Naive thymus-derived CD8-positive, alpha-beta T cell (primary cell): Measurements from ENCODE around the gene CACNA2D3. TPM values are rescaled to one million over a fixed set of nuclear protein-coding genes. Genes with fewer than 3 reads are reported as not detected.

Source experiments
- ATAC-seq, 2 donors: fragments of 150-1000 bp; cut with Tn5 transposase in 1 of 2; sonication (Bioruptor Pico), chemical (Tn5 transposase) in 1 of 2; 1 replicate in 1 of 2; 2 replicates in 1 of 2; pipeline ENCODE4 v1.10.0; 2021; ENCODE audit warnings: mild to moderate bottlenecking in 2 of 2, moderate library complexity in 2 of 2
- POLR2A ChIA-PET: fragments of 350-600 bp; sonication (Branson Sonifier 250); formaldehyde crosslinking; loops from one replicate; lab custom pipeline; 2021; ENCODE audit warnings: antibody characterized with exemption; lab: Charles Lee
- DNase-seq, 10 donors: peaks; one replicate each; pipeline versions ENCODE4 v3.0.0 to v3.0.0-alpha.2; 2020 to 2022
- H3K27ac Mint-ChIP-seq, 10 donors: one replicate each; pipeline ENCODE4 v1.8.0; 2020 to 2022; ENCODE audit warnings: mild to moderate bottlenecking in 10 of 10, mixed read lengths in 10 of 10, moderate library complexity in 4 of 10, inconsistent platforms in 1 of 10
- H3K27me3 Mint-ChIP-seq, 5 donors: one replicate each; pipeline ENCODE4 v1.8.0; 2021 to 2022; ENCODE audit warnings: mixed read lengths in 5 of 5
- H3K36me3 Mint-ChIP-seq, 3 donors: one replicate each; pipeline ENCODE4 v1.8.0; 2020 to 2022; ENCODE audit warnings: mixed read lengths in 3 of 3, mild to moderate bottlenecking in 2 of 3, inconsistent platforms in 1 of 3
- H3K4me1 Mint-ChIP-seq, 4 donors: one replicate each; pipeline ENCODE4 v1.8.0; 2021 to 2022; ENCODE audit warnings: mixed read lengths in 4 of 4
- H3K4me3 Mint-ChIP-seq, 10 donors: one replicate each; pipeline ENCODE4 v1.8.0; 2020 to 2022; ENCODE audit warnings: mild to moderate bottlenecking in 10 of 10, mixed read lengths in 10 of 10, moderate library complexity in 6 of 10, inconsistent platforms in 1 of 10
- H3K9me3 Mint-ChIP-seq, 9 donors: one replicate each; pipeline ENCODE4 v1.8.0; 2020 to 2022; ENCODE audit warnings: mixed read lengths in 9 of 9, mild to moderate bottlenecking in 3 of 9, inconsistent platforms in 1 of 9, moderate library complexity in 1 of 9
- polyA plus RNA-seq, 3 donors: library from polyadenylated mRNA; unstranded; fragments of 300-500 nt; fragmentation: Illumina TruSeq; gene quantifications; one replicate each; pipeline ENCODE4 v1.2.3, GENCODE V29; 2021
- total RNA-seq, 8 experiments: library from RNA in 2 of 8; stranded (reverse) in 2 of 8; gene quantifications; one replicate each; pipeline ENCODE4 v1.2.3 and lab custom pipeline; 2021 to 2026

Gene CACNA2D3
- total and polyA plus RNA-seq, 5 experiments from 2014 or later = not detected

DNA sequence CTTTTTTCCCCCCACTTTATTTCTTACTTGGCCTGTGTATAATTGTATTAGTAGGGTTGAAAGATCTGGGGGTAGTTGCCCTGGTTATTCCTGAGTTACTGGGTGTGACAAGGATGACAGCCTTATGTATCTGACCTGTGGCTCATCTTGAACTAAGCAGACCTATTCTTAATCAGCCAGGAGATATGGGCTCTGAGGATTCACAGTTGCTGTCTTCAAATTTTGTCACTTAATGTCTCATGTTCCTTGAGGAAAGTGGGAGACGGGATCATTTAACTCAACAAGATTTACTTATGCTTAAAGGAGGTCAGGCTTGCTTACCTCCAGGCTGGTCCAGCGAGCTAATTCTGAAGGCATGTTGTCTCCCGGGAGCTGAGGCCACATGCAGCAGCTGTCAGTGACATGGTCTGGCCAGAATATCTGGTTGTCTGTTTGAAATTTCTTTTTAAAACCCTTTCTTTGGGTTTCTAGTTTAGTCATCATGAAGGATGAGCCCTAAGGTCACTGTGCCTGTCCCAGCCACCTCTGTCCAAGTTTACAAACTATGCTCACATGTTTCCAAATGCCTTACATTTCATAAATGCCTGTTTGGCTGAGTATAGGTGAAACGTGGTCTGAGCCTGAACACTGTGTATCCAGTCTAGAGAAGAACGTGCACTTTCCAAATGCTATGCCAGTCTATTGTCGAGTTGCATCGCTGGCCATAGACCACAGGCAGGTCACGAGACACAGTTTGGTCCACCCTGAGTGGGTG is 778.7 kb downstream of the CACNA2D3 start:
- H3K27ac Mint-ChIP-seq = no peak overlapping the region
- peaks cover 0 to 2% (median 0%) of the 10 kb centered on the region in 5 donors for H3K27me3 Mint-ChIP-seq
- DNase-seq (no peak), ATAC-seq (no peak)
- H3K9me3 Mint-ChIP-seq = peaks cover 0 to 5% (median 0%) of the 10 kb centered on the region in 9 donors
- no peaks in the 10 kb centered on the region for H3K36me3 Mint-ChIP-seq
- H3K4me1 Mint-ChIP-seq = no peaks in the 10 kb centered on the region
- POLR2A ChIA-PET = no interaction called here
- no peak overlapping the region for H3K4me3 Mint-ChIP-seq

DNA sequence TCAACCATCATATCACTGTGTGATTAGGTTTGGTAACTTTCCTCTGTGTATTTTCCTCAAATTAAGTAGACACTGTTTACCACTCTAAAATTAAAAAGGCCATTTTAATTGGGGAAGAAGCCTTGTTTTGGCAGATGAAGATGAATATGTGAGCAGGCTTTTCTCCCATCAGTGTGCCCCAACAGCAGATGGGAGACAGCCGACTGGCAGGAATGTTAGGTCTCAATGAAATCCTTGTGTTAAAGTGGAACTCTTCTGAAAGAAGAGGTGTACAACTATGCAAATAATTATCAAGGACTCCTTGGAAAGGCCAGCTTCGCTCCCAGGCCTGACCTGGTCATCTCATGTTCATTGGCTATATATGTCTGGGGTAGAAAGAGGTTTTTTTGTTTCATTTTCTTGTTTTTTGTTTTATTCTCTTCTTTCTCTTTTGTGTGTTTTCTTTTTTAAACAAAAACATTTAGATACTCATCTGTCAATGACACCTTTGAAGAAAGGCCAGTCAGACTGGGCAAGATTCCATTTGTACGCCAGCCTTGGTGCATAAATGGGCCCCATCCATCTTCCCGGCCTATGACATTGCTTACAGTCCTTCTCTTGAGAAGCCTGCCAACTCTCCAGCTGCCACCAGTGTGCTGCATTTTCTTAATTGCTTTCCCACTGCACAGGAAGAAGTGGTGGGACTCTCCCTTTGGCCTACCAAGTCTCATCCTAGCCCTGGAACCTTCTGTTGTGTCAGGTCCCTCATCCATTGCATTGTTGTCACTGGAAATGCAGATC is 779.7 kb downstream of the CACNA2D3 start:
- no peaks in the 10 kb centered on the region for H3K36me3 Mint-ChIP-seq
- no peak overlapping the region for H3K4me3 Mint-ChIP-seq
- POLR2A ChIA-PET = no interaction called here
- no peaks in the 10 kb centered on the region for H3K4me1 Mint-ChIP-seq
- H3K9me3 Mint-ChIP-seq = peaks cover 0 to 5% (median 0%) of the 10 kb centered on the region in 9 donors
- peaks cover 0 to 2% (median 0%) of the 10 kb centered on the region in 5 donors for H3K27me3 Mint-ChIP-seq
- no peak for DNase-seq
- ATAC-seq = no peak
- no peak overlapping the region for H3K27ac Mint-ChIP-seq

DNA sequence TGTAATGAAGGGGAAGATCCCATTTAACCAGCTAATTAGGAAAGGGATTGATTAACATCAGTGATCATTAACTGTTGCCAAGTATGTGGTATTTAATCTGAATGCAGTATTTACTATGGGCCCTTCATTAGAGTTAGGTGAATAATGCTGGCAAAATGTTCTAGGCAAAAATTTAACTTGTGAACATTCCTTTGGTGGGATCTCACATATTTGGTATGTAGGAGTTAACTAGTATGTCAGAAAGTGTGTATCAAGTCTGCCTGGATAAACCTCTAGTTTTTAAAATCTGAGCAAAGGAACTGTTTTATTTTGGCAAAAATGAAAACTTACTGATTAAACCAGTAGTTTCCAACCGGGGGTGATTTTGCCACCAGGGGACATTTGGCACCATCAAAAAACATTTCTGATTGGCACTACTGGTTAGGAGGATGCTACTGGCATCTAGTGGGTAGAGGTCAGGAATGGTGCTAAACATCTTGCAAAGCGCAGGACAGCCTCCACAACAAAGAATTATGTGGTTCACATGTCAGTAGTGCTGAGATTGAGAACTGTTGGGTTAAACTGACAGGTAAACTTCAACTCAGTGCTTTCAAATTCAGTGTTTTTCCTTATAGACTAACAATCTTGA is 783.0 kb downstream of the CACNA2D3 start:
- DNase-seq = no peak
- H3K27ac Mint-ChIP-seq = no peak overlapping the region
- H3K27me3 Mint-ChIP-seq = peaks cover 0 to 2% (median 0%) of the 10 kb centered on the region in 5 donors
- H3K4me1 Mint-ChIP-seq = no peaks in the 10 kb centered on the region
- no peak overlapping the region for H3K4me3 Mint-ChIP-seq
- POLR2A ChIA-PET = no interaction called here
- no peaks in the 10 kb centered on the region for H3K36me3 Mint-ChIP-seq
- no peak for ATAC-seq
- H3K9me3 Mint-ChIP-seq = peaks cover 0 to 5% (median 0%) of the 10 kb centered on the region in 9 donors

DNA sequence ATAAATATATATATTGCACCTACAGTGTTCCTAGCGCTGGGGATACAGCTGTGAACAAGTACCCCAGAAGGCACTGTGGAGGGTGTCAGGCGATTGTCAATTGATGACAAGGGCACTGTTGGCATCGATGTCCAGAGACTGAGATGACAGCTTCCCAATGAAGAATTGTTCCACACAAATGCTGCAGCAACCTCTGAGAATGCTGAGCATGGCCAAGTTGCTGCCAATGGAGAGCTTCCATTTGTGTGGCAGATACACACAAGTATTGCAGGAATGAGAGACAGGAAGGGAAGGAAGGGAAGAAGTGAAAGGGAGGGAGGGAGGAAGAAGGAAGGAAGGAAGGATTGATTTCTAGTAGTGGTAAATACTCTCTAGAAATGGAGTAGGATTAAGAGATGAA is 783.6 kb downstream of the CACNA2D3 start:
- H3K9me3 Mint-ChIP-seq = peaks cover 0 to 6% (median 0%) of the 10 kb centered on the region in 9 donors
- H3K4me3 Mint-ChIP-seq = no peak overlapping the region
- H3K27ac Mint-ChIP-seq = peak overlapping the region in 1 of 10 donors; percentile 57
- DNase-seq = no peak
- ATAC-seq = no peak
- no peaks in the 10 kb centered on the region for H3K4me1 Mint-ChIP-seq
- no peaks in the 10 kb centered on the region for H3K36me3 Mint-ChIP-seq
- peaks cover 0 to 2% (median 0%) of the 10 kb centered on the region in 5 donors for H3K27me3 Mint-ChIP-seq
- POLR2A ChIA-PET = no interaction called here

DNA sequence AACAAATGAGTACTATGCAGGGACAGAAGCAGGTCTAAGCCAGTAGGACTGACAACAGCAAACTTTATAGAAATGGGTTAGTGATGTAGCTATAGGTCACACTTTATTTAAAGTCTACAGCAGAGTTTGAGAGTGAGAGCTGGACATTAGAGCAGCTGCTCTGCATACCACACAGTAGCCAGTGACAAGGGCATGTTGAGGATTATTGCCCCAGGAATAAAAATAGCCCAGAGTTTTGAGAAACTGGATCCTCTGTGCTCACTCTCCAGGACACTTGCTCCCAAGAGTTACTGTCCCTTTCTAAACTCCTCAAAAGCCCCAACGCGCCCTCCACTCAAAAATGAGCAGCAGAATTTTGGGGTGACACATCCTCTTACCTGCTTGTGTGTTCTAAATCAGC is 784.4 kb downstream of the CACNA2D3 start:
- Mint-ChIP-seq H3K9me3 (peaks cover 0 to 14% (median 3%) of the 10 kb centered on the region in 9 donors), H3K27me3 (peaks cover 0 to 2% (median 0%) of the 10 kb centered on the region in 5 donors), H3K36me3 (no peaks in the 10 kb centered on the region), H3K4me1 (no peaks in the 10 kb centered on the region), H3K27ac (no peak overlapping the region), H3K4me3 (no peak overlapping the region)
- DNase-seq (no peak), ATAC-seq (no peak)
- POLR2A ChIA-PET = no interaction called here

DNA sequence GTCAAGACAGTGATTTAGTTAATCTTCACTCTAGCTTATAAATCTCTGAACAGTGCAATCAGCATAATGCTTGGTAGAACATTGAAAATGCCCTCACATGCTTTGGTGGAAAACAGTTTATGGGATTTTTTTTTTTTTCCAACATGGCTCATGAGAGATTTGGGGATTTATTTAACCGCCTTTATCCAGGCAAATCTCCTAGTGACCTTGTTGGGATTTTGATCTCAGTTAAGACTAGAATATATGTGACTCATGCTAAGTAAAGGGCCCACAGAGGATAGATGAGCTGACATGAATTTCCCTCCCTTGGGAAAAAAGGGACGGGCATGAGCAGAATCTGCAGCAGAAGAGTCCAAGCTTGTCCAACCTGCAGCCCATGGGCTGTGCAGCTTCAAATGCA is 786.8 kb downstream of the CACNA2D3 start:
- H3K9me3 Mint-ChIP-seq = peaks cover 0 to 19% (median 3%) of the 10 kb centered on the region in 9 donors
- peaks cover 0 to under 1% (median 0%) of the 10 kb centered on the region in 5 donors for H3K27me3 Mint-ChIP-seq
- H3K4me3 Mint-ChIP-seq = no peak overlapping the region
- H3K36me3 Mint-ChIP-seq = peaks cover 0 to 5% (median 0%) of the 10 kb centered on the region in 3 donors
- POLR2A ChIA-PET = no interaction called here
- no peak overlapping the region for H3K27ac Mint-ChIP-seq
- no peak for ATAC-seq
- no peak for DNase-seq
- no peaks in the 10 kb centered on the region for H3K4me1 Mint-ChIP-seq

DNA sequence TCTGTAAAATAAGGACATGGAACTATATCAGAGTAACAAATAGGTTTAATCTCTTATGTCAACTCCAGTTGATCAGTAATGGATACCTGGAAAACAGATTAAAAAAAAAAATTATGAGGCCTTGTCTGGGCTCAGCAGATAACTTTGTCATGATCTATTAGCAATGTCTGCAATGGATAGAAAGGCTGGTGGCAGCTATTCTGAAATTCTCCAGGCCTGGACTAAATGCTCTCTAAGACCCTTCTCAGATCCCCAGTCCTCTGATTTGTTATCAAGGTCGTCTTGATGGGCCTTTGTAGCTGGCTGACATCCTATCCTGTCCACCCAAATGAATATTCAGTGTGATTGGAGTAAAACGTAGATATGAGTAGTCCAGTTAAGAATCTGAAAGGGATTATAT is 791.8 kb downstream of the CACNA2D3 start:
- Mint-ChIP-seq H3K36me3 (peaks cover 0 to 5% (median 0%) of the 10 kb centered on the region in 3 donors), H3K4me3 (no peak overlapping the region), H3K9me3 (peaks cover 0 to 19% (median 10%) of the 10 kb centered on the region in 9 donors), H3K27me3 (no peaks in the 10 kb centered on the region), H3K27ac (no peak overlapping the region), H3K4me1 (no peaks in the 10 kb centered on the region)
- DNase-seq (no peak), ATAC-seq (no peak)
- POLR2A ChIA-PET = no interaction called here

DNA sequence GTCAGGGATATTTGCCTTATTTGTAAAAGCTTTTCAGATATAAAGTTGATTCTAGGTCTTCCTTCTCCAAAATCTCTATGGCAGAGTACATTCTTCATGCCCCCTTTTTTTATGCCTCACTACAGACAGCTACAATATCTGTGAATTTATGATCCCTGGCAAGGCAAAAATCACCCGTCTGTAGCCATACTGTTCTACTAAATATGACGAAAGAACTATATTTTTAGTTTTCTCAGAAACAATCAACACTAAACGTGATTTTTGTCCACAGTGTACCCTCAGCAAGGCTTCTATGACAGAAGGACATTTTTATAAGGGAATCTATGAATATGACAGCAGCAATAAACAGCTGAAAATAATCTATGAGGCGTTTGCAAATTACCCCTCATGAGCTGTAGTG is 792.8 kb downstream of the CACNA2D3 start:
- no peaks in the 10 kb centered on the region for H3K4me1 Mint-ChIP-seq
- H3K27ac Mint-ChIP-seq = no peak overlapping the region
- POLR2A ChIA-PET = no interaction called here
- no peak overlapping the region for H3K4me3 Mint-ChIP-seq
- peaks cover 0 to 4% (median 0%) of the 10 kb centered on the region in 5 donors for H3K27me3 Mint-ChIP-seq
- peaks cover 0 to 19% (median 10%) of the 10 kb centered on the region in 9 donors for H3K9me3 Mint-ChIP-seq
- peaks cover 0 to 5% (median 0%) of the 10 kb centered on the region in 3 donors for H3K36me3 Mint-ChIP-seq
- ATAC-seq (no peak), DNase-seq (no peak)

DNA sequence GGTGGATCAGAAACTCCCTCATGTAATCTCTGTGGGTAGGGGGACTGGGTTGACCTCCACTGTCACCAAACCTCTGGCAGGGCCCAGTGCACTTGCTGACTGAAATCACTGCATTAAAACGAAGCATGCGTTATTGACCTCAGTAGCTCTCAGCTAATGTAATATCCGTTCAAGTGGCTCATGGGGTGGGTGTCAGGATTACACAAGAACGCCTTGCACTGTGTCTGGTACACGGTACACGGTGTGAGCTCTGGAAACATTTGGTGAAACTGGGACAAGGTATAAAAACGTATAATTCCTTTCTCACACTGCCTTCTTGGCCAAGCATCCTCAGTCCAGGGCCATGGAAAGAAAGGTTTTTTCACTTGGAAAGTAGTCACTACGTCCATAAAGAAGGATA is 793.6 kb downstream of the CACNA2D3 start:
- H3K27ac Mint-ChIP-seq = no peak overlapping the region
- peaks cover 0 to 4% (median 0%) of the 10 kb centered on the region in 5 donors for H3K27me3 Mint-ChIP-seq
- no peak for ATAC-seq
- peaks cover 0 to 19% (median 10%) of the 10 kb centered on the region in 9 donors for H3K9me3 Mint-ChIP-seq
- H3K36me3 Mint-ChIP-seq = peaks cover 0 to 5% (median 0%) of the 10 kb centered on the region in 3 donors
- H3K4me1 Mint-ChIP-seq = no peaks in the 10 kb centered on the region
- DNase-seq = no peak
- H3K4me3 Mint-ChIP-seq = no peak overlapping the region
- POLR2A ChIA-PET = no interaction called here

DNA sequence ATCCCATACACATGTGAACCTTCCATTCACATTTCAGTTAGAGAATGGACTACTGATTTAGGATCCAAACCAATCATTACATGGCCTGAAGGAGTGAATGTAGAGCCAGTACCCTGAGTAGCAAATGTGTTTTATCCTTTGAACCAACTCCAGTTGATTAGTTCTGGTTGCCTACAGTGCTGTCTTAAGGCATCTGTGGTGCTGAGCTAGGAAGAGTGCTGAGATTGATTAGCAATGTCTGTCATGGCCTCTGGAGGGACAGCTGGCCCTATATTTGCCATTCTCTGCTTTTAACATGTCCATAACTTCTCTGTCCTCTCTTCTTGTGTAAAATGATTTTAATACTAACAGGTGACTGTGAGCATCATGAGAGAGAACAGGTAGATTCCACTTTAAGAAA is 794.4 kb downstream of the CACNA2D3 start:
- peaks cover 0 to 4% (median 0%) of the 10 kb centered on the region in 5 donors for H3K27me3 Mint-ChIP-seq
- H3K4me1 Mint-ChIP-seq = no peaks in the 10 kb centered on the region
- DNase-seq (no peak), ATAC-seq (no peak)
- H3K9me3 Mint-ChIP-seq = peaks cover 0 to 16% (median 6%) of the 10 kb centered on the region in 9 donors
- H3K36me3 Mint-ChIP-seq = peaks cover 0 to 5% (median 0%) of the 10 kb centered on the region in 3 donors
- H3K4me3 Mint-ChIP-seq = no peak overlapping the region
- POLR2A ChIA-PET = no interaction called here
- H3K27ac Mint-ChIP-seq = no peak overlapping the region

DNA sequence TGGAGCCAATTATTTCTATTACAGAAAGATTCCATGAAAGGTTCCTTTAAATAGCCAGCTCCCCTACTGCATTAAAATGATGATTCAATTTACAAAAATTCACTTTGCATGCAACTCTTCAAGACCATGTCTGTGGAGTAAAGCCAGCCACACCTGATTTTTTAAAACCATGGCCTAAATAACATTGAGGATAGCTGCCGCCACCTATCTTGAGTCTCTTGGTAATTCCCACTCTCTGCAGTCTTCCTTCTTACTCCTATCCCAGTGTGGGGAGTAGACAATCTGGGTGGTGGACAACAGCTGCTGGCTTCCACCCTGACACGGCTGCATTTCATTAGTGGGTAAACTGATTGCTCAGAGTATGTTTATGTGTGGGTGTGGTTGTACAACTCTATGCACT is 794.8 kb downstream of the CACNA2D3 start:
- POLR2A ChIA-PET = no interaction called here
- ATAC-seq = no peak
- Mint-ChIP-seq H3K9me3 (peaks cover 0 to 12% (median 6%) of the 10 kb centered on the region in 9 donors), H3K4me1 (no peaks in the 10 kb centered on the region), H3K27me3 (peaks cover 0 to 4% (median 0%) of the 10 kb centered on the region in 5 donors), H3K36me3 (peaks cover 0 to 5% (median 0%) of the 10 kb centered on the region in 3 donors), H3K4me3 (no peak overlapping the region), H3K27ac (no peak overlapping the region)
- no peak for DNase-seq

DNA sequence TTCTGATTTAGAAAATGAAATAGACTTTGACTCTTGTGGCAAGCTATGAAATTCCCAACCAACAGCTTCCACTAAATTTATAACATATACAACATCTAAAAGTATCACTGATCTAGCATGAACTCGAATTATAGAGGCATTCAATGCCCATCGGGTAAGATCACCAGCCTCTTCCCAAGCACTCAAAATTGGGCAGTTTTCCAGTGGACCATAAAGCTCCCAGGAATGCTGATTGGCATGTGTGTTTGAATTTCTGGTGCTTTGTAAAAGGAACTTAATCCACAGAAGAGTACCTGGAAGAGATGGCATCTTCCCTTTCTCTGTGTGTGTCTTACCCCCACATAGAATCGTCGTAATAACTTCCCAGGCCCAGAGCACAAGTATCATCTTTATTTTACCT is 795.5 kb downstream of the CACNA2D3 start:
- H3K36me3 Mint-ChIP-seq = no peaks in the 10 kb centered on the region
- H3K9me3 Mint-ChIP-seq = peaks cover 0 to 9% (median 5%) of the 10 kb centered on the region in 9 donors
- DNase-seq (no peak), ATAC-seq (no peak)
- no peak overlapping the region for H3K4me3 Mint-ChIP-seq
- no peak overlapping the region for H3K27ac Mint-ChIP-seq
- peaks cover 0 to 8% (median 0%) of the 10 kb centered on the region in 5 donors for H3K27me3 Mint-ChIP-seq
- POLR2A ChIA-PET = no interaction called here
- H3K4me1 Mint-ChIP-seq = no peaks in the 10 kb centered on the region
